Mucosa of stomach (tissue), 1 donor: ENCODE data around the gene SLC26A3.
"Not testable (repeated sequence)": the region's sequence is repeated elsewhere in the genome, so short reads cannot be mapped to it uniquely, and the experiment has no call there.

ENCODE experiments used
- H3K27me3 ChIP-seq: one replicate; pipeline ENCODE4 v1.7.0; 2013; ENCODE audit warnings: mild to moderate bottlenecking, low read length; ENCODE audit not compliant: control insufficient read depth, insufficient read depth
- H3K36me3 ChIP-seq: one replicate; pipeline ENCODE4 v1.7.0; 2013; ENCODE audit warnings: low read length; ENCODE audit not compliant: control insufficient read depth, insufficient read depth
- H3K4me1 ChIP-seq: one replicate; pipeline ENCODE4 v1.7.0; 2013; ENCODE audit warnings: mild to moderate bottlenecking, low read length; ENCODE audit not compliant: control insufficient read depth, insufficient read depth
- H3K4me3 ChIP-seq: one replicate; pipeline ENCODE4 v1.7.0; 2013; ENCODE audit warnings: low read length
- H3K9ac ChIP-seq: one replicate; pipeline ENCODE4 v1.7.0; 2013; ENCODE audit warnings: mild to moderate bottlenecking, low read length, moderate library complexity
- H3K9me3 ChIP-seq: one replicate; pipeline ENCODE4 v1.7.0; 2013; ENCODE audit warnings: mild to moderate bottlenecking, low read length, moderate library complexity; ENCODE audit not compliant: control insufficient read depth
- donor health status: Pancreatic carcinoma.

Gene SLC26A3

GRCh38 chr7:107803009-107803610 is at the start of gene SLC26A3:
Gene SLC26A3 (minus strand): TSS chr7:107803223. CDS start chr7:107794509, 8,714 bp downstream.
- Histone ChIP-seq H3K9ac (no peak within 1 kb of the TSS), H3K36me3 (no peaks in the 10 kb centered on the region), H3K9me3 (no peaks in the 10 kb centered on the region), H3K4me3 (no peak within 1 kb of the TSS), H3K27me3 (no peaks in the 10 kb centered on the region), H3K4me1 (no peaks in the 10 kb centered on the region)

- Histone ChIP-seq H3K9ac (no peak overlapping the region), H3K9me3 (no peaks in the 10 kb centered on the region), H3K4me1 (no peaks in the 10 kb centered on the region), H3K36me3 (no peaks in the 10 kb centered on the region), H3K27me3 (no peaks in the 10 kb centered on the region), H3K4me3 (no peak overlapping the region)
Measured at GRCh38 chr7:107850643-107851042, 47.6 kb upstream of the SLC26A3 start.

GRCh38 chr7:107850216-107850615 is 47.2 kb upstream of the SLC26A3 start:
- Histone ChIP-seq H3K9ac (no peak overlapping the region), H3K9me3 (no peaks in the 10 kb centered on the region), H3K27me3 (no peaks in the 10 kb centered on the region), H3K4me1 (no peaks in the 10 kb centered on the region), H3K36me3 (no peaks in the 10 kb centered on the region), H3K4me3 (no peak overlapping the region)

- H3K9me3 ChIP-seq, H3K9ac ChIP-seq, H3K36me3 ChIP-seq, H3K4me1 ChIP-seq, H3K27me3 ChIP-seq, H3K4me3 ChIP-seq: not testable (repeated sequence)
Measured at GRCh38 chr7:107848211-107848610, 45.2 kb upstream of the SLC26A3 start.

GRCh38 chr7:107847836-107848175 is 44.8 kb upstream of the SLC26A3 start:
- H3K9me3 ChIP-seq, H3K36me3 ChIP-seq, H3K27me3 ChIP-seq, H3K4me3 ChIP-seq, H3K9ac ChIP-seq, H3K4me1 ChIP-seq: not testable (repeated sequence)

- no peaks in the 10 kb centered on the region for H3K4me1 ChIP-seq
- H3K4me3 ChIP-seq: no peak overlapping the region
- H3K9ac ChIP-seq: no peak overlapping the region
- no peaks in the 10 kb centered on the region for H3K9me3 ChIP-seq
- H3K27me3 ChIP-seq: no peaks in the 10 kb centered on the region
- no peaks in the 10 kb centered on the region for H3K36me3 ChIP-seq
Measured at GRCh38 chr7:107847168-107847835, 44.3 kb upstream of the SLC26A3 start.

GRCh38 chr7:107846324-107846723 is 43.3 kb upstream of the SLC26A3 start:
- Histone ChIP-seq H3K4me3 (no peak overlapping the region), H3K9ac (no peak overlapping the region), H3K9me3 (no peaks in the 10 kb centered on the region), H3K4me1 (no peaks in the 10 kb centered on the region), H3K36me3 (no peaks in the 10 kb centered on the region), H3K27me3 (no peaks in the 10 kb centered on the region)

- Histone ChIP-seq H3K36me3 (no peaks in the 10 kb centered on the region), H3K4me3 (no peak overlapping the region), H3K9ac (no peak overlapping the region), H3K9me3 (no peaks in the 10 kb centered on the region), H3K27me3 (no peaks in the 10 kb centered on the region), H3K4me1 (no peaks in the 10 kb centered on the region)
Measured at GRCh38 chr7:107843184-107843583, 40.2 kb upstream of the SLC26A3 start.

GRCh38 chr7:107842213-107842612 is 39.2 kb upstream of the SLC26A3 start:
- H3K4me1 ChIP-seq: no peaks in the 10 kb centered on the region
- H3K27me3 ChIP-seq: no peaks in the 10 kb centered on the region
- H3K9me3 ChIP-seq: no peaks in the 10 kb centered on the region
- no peak overlapping the region for H3K4me3 ChIP-seq
- H3K9ac ChIP-seq: no peak overlapping the region
- no peaks in the 10 kb centered on the region for H3K36me3 ChIP-seq

GRCh38 chr7:107838816-107839565 is 36.0 kb upstream of the SLC26A3 start:
- no peak overlapping the region for H3K9ac ChIP-seq

GRCh38 chr7:107838024-107838601 is 35.1 kb upstream of the SLC26A3 start:
- peaks cover 10% of the 10 kb centered on the region for H3K4me1 ChIP-seq
- no peaks in the 10 kb centered on the region for H3K36me3 ChIP-seq
- no peaks in the 10 kb centered on the region for H3K27me3 ChIP-seq
- H3K4me3 ChIP-seq: no peak overlapping the region
- H3K9ac ChIP-seq: no peak overlapping the region
- no peaks in the 10 kb centered on the region for H3K9me3 ChIP-seq

More at GRCh38 chr7:107838816-107839565, 36.0 kb upstream of the SLC26A3 start:
- H3K27me3 ChIP-seq: no peaks in the 10 kb centered on the region
- no peaks in the 10 kb centered on the region for H3K36me3 ChIP-seq
- H3K4me1 ChIP-seq: peaks cover 10% of the 10 kb centered on the region
- H3K9me3 ChIP-seq: no peaks in the 10 kb centered on the region
- no peak overlapping the region for H3K4me3 ChIP-seq

- no peaks in the 10 kb centered on the region for H3K9me3 ChIP-seq
- no peaks in the 10 kb centered on the region for H3K36me3 ChIP-seq
- H3K4me3 ChIP-seq: no peak overlapping the region
- H3K9ac ChIP-seq: no peak overlapping the region
- H3K4me1 ChIP-seq: peaks cover 10% of the 10 kb centered on the region
- H3K27me3 ChIP-seq: no peaks in the 10 kb centered on the region
Measured at GRCh38 chr7:107837145-107837512, 34.1 kb upstream of the SLC26A3 start.
